Bronchial epithelial cell (primary cell): ENCODE measurements around the gene SERPINA5. TPM values are rescaled to one million over a fixed set of nuclear protein-coding genes. Genes with fewer than 3 reads are reported as not detected.
A peak's percentile ranks its signal among the peaks of the same experiment; 100 is the strongest.

ENCODE experiments used
- DNase-seq: peaks from one replicate; pipeline ENCODE4 v3.0.0-alpha.2; 2010; ENCODE audit warnings: low read depth
- FAIRE-seq: peaks from 2 replicates; lab custom pipeline; 2011; peaks lifted over from hg19 to GRCh38; lab: Jason Lieb, UNC
- H3K27me3 ChIP-seq: 2 replicates; pipeline ENCODE4 v1.5.1; 2011; ENCODE audit warnings: low read length; ENCODE audit not compliant: control insufficient read depth, insufficient read depth
- H3K36me3 ChIP-seq: 2 replicates; pipeline ENCODE4 v1.5.1; 2011; ENCODE audit warnings: low read length; ENCODE audit not compliant: control insufficient read depth, insufficient read depth
- H3K4me3 ChIP-seq: 2 replicates; pipeline ENCODE4 v1.5.1; 2011; ENCODE audit warnings: mild to moderate bottlenecking, low read depth, low read length, control low read depth
- CTCF ChIP-seq: IDR thresholded peaks from 2 replicates; pipeline ENCODE4 v1.5.1; 2011; ENCODE audit warnings: mild to moderate bottlenecking, moderate library complexity, low read length, control low read depth, inconsistent platforms; ENCODE audit not compliant: insufficient read depth, severe bottlenecking
- total RNA-seq: library from RNA; depleted of rRNA; stranded (reverse); fragments of >200 nt; gene quantifications from 2 replicates; pipeline ENCODE4 v1.2.1, GENCODE V29; 2014

The SERPINA5 gene
- total RNA-seq, 1 donor from 2014 or later, result not detected

- no peak for TF ChIP-seq CTCF
- no peak for DNase-seq
- Histone ChIP-seq H3K4me3 (no peak overlapping the region), H3K36me3 (no peaks in the 10 kb centered on the region), H3K27me3 (no peaks in the 10 kb centered on the region)
- no peak for FAIRE-seq
Measured at GRCh38 chr14:94570002-94570400, 11.2 kb upstream of the SERPINA5 start.

DNA sequence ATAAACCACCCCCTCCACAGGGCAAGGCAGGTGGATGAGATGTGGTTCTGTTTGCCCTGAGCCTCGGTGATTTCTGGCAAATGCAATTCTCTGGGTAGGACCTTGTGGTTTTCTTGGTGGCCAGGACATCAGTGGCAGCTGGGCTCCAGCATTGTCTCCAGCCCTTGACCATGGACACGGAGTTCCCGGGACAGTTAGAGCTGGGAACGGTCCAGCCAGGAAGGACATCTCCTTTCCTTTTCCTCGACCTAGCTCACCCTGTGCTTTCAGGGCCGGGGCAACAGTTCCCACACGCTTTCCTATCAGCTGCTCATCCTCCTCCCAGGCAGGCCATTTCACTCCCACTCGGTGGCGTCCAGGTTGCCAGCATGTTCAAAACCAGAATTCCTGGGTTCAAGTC is 10.8 kb upstream of the SERPINA5 start:
- DNase-seq (no peak), FAIRE-seq (no peak)
- Histone ChIP-seq H3K36me3 (no peaks in the 10 kb centered on the region), H3K4me3 (no peak overlapping the region), H3K27me3 (no peaks in the 10 kb centered on the region)
- TF ChIP-seq CTCF, result no peak

DNA sequence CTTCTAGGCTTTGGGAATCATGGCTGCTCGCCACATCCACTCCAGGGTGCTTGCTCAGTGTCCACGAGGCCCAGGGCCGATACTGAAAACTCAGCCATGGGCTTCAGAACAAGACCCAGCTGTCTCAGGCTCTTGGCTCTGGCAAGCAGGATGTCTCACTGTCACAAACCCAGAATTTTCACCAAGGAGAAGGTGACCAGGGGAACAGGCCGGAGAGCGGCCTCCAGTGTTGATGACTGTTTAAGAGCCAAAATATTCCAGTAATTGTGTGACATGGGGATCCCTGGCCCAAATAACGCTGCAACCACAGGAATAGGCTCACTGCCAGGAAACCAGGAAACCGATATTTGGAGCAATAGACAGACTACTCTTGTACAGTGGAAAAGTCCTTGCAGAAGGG is 9.8 kb upstream of the SERPINA5 start:
- TF ChIP-seq CTCF, result no peak
- Histone ChIP-seq H3K36me3 (no peaks in the 10 kb centered on the region), H3K27me3 (no peaks in the 10 kb centered on the region), H3K4me3 (no peak overlapping the region)
- DNase-seq (no peak), FAIRE-seq (no peak)

DNA sequence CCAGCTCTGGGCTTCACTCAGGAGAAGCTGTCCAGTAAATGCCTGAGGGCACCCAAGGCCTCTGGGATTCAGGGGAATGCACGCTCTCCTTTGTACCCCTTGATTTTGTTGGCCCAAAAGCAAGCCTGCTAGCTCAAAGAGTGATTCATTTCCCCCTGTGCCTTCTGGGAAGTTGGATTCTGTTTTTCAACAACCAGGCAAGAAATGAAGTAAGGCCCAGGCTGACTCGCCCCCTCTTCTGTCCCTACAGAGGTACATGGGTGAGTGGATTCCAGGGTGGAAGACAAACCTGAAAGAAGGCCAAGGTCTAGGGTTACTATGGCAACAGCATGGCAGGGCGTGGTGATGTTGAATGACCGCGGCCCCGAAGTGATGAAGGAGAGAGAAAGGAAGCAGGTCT is 9.3 kb upstream of the SERPINA5 start:
- no peaks in the 10 kb centered on the region for H3K36me3 ChIP-seq
- H3K4me3 ChIP-seq, result no peak overlapping the region
- FAIRE-seq (no peak), DNase-seq (peak; percentile 40)
- TF ChIP-seq CTCF, result no peak
- H3K27me3 ChIP-seq, result no peaks in the 10 kb centered on the region

DNA sequence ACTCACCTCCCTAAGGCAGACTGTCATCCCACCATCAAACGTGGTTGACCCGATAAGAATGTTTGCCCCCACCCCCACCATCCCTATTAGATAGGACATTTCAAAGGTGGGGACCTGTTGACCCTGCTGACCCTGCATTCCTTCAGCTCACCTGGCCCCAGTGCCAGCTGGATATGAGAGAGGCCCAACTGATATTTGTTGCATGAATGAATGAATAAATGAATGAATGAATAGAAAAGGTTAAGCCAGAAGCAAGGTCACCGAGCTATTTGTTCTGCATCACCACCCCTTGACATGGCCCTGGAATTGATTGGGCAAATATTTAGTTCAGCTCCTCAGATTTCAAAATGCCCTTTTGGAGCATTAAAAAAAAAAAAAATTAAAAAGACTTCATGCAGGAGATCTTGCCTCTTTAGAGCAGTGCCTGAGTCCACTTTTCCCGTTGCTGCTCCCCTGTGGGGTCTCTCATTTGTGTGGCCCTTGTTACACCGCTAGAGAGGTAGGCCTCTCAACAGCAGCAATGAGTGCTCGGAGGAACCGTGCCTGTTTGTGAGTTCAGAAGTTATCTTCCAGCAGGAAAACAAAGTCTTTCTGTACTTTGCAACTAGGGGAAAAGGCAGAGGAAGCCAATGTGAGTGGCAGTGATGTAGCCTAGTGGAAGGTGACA is 8.5 kb upstream of the SERPINA5 start:
- no peak for TF ChIP-seq CTCF
- no peaks in the 10 kb centered on the region for H3K27me3 ChIP-seq
- FAIRE-seq (no peak), DNase-seq (no peak)
- no peaks in the 10 kb centered on the region for H3K36me3 ChIP-seq
- no peak overlapping the region for H3K4me3 ChIP-seq
